Heart left ventricle (tissue), 13 donors: Measurements from ENCODE around the gene MYO10.

Experiments
- CTCF ChIP-seq, 12 donors: fragments of 200-600 bp; sonication (generic) in 4 of 12; IDR thresholded peaks; one replicate each; pipeline versions ENCODE4 v1.5.0 to v1.8.0; 2018 to 2022; ENCODE audit warnings: antibody characterized with exemption in 12 of 12, mild to moderate bottlenecking in 5 of 12
- POLR2A ChIP-seq, 2 donors: fragments of 450-650 bp; IDR thresholded peaks; one replicate each; pipeline ENCODE4 v1.6.1; 2017; ENCODE audit warnings: antibody characterized with exemption in 2 of 2, mild to moderate bottlenecking in 2 of 2, moderate library complexity in 2 of 2
- donor health status: ischemic (EF 13 %, LVEDD 7.1; RV severe dilation, severe dysfunction).
- donor health status: DM: no; HTN: yes; CAD: no.
- donor health status: DM: no; HTN: no; CAD: no.
- donor health status: ischemic (EF 25% LVEDD 6.9; RV normal size, moderate dysfunction).
- donor health status: ischemic (EF 25% LVEDD 5.7; RV mildly dilated, moderate dysfunction).
- donor health status: ischemic (EF 35%, LVEDD 5.7; RV mildly dilated, moderate dysfunction).
- donor health status: nonischemic (EF 11% LVEDD 7.7; RV severe dilation, severe dysfunction).
- donor health status: DM: yes; HTN: yes; CAD: no.
- donor health status: PGD.
- donor health status: ischemic (EF 29% LVEDD 5.4; RV normal size, mild dysfunction).
- donor health status: nonischemic (EF 23%, LVEDD 6.1; RV moderate dilation, normal function).

- TF ChIP-seq CTCF (IDR thresholded peaks at IDR 0.05), result no peak
- TF ChIP-seq POLR2A (IDR thresholded peaks at IDR 0.05), result no peak
These were observed 11.9 kb downstream of the MYO10 start for GRCh38 chr5:16924206-16924605.
